Adipocyte (in vitro differentiated cells): Measurements from ENCODE around the gene AUTS2.

Experiments
- DNase-seq: peaks from one replicate; pipeline ENCODE4 v3.0.0-alpha.2; 2015; ENCODE audit warnings: low read depth
- H3K27me3 ChIP-seq: replicated peaks from 2 replicates; pipeline ENCODE4 v1.7.0; 2013; ENCODE audit warnings: mild to moderate bottlenecking, low read length, moderate library complexity; ENCODE audit not compliant: control insufficient read depth, insufficient read depth
- H3K36me3 ChIP-seq: 2 replicates; pipeline ENCODE4 v1.7.0; 2013; ENCODE audit warnings: low read length, mild to moderate bottlenecking, moderate library complexity; ENCODE audit not compliant: control insufficient read depth, insufficient read depth, severe bottlenecking
- H3K4me1 ChIP-seq: 2 replicates; pipeline ENCODE4 v1.7.0; 2013; ENCODE audit warnings: mild to moderate bottlenecking, low read length, moderate library complexity; ENCODE audit not compliant: control insufficient read depth, insufficient read depth
- H3K4me3 ChIP-seq: 2 replicates; pipeline ENCODE4 v1.7.0; 2013; ENCODE audit warnings: mild to moderate bottlenecking, low read length, moderate library complexity
- H3K9ac ChIP-seq: 2 replicates; pipeline ENCODE4 v1.7.0; 2013; ENCODE audit warnings: mild to moderate bottlenecking, low read length, moderate library complexity
- H3K9me3 ChIP-seq: 2 replicates; pipeline ENCODE4 v1.7.0; 2013; ENCODE audit warnings: mild to moderate bottlenecking, low read length, moderate library complexity; ENCODE audit not compliant: control insufficient read depth

AUTS2 gene

DNA sequence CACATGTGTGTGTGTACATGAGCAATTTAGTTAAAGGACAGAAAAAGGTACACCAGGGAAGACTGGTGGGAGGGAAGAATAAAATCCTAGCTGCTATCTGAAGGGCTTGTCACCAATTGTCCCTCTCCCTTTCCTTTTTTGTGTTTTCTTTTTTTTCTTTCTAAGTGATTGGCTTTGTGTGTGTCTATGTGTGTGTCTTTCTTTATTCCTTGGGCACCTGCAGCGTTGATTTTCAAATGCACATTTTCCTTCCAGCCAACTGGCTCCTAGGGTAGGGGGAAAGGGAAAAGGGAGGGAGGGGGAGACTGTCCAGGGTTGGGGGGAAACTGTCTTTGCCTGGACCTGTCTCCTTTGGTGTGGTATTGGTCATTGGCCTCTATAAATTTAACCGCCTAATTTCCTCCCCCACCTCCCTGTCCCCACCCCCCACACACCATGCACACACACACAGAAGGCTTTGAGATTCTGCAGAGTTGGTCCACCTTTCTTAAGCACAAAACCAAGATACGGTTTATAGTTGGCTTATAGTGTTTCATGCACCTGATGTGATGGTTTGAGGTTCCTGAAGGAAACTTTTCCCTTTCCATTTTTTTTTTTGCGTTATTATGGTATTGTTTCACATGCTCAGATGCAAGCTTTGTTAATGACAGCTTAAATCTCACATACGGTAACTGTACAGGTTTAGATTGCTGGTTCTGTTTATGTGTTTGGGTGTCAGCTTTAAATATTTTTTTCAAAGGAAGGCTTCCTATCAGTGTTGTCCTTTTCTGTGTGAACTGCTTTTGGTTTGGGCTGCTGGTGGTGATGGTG, 2.6 kb downstream of the AUTS2 start:
- no peak for DNase-seq
- H3K4me1 ChIP-seq, result peaks cover 34% of the 10 kb centered on the region
- H3K27me3 ChIP-seq, result no peaks in the 10 kb centered on the region
- no peaks in the 10 kb centered on the region for H3K36me3 ChIP-seq
- H3K9ac ChIP-seq, result peak overlapping the region; percentile 88
- no peaks in the 10 kb centered on the region for H3K9me3 ChIP-seq
- H3K4me3 ChIP-seq, result peak overlapping the region; percentile 94

- DNase-seq, result no peak
- no peaks in the 10 kb centered on the region for H3K27me3 ChIP-seq
- H3K4me1 ChIP-seq, result peaks cover 34% of the 10 kb centered on the region
- H3K36me3 ChIP-seq, result no peaks in the 10 kb centered on the region
- H3K9me3 ChIP-seq, result no peaks in the 10 kb centered on the region
- H3K9ac ChIP-seq, result no peak overlapping the region
- no peak overlapping the region for H3K4me3 ChIP-seq
These were observed 4.2 kb downstream of the AUTS2 start for GRCh38 chr7:69602522-69602921.

DNA sequence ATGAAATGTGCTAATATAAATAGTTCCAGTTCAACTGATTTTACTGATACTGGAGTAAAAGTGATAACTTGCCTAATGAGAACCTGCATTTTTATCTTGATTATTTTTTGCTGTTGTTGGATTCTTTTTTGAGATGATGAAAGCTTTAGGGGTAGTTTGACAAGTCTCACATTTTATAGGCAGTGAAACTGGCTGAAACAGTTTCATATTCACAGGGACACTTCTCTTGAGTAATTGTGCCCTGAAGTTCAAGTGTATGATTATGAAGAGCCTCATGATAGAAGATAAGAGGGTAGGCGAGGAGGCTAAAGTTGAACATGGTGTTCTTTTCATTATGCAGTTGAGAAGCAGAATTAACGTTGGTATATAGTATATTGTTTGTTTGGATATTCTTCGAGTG, 5.1 kb downstream of the AUTS2 start:
- DNase-seq, result no peak
- no peaks in the 10 kb centered on the region for H3K27me3 ChIP-seq
- no peaks in the 10 kb centered on the region for H3K9me3 ChIP-seq
- peaks cover 34% of the 10 kb centered on the region for H3K4me1 ChIP-seq
- peak overlapping the region; percentile 28 for H3K4me3 ChIP-seq
- H3K36me3 ChIP-seq, result no peaks in the 10 kb centered on the region
- no peak overlapping the region for H3K9ac ChIP-seq

GRCh38 chr7:69603937-69604494, 5.7 kb downstream of the AUTS2 start:
- no peaks in the 10 kb centered on the region for H3K9me3 ChIP-seq
- no peak overlapping the region for H3K9ac ChIP-seq
- no peak for DNase-seq
- H3K4me1 ChIP-seq, result peaks cover 34% of the 10 kb centered on the region
- no peak overlapping the region for H3K4me3 ChIP-seq
- no peaks in the 10 kb centered on the region for H3K27me3 ChIP-seq
- H3K36me3 ChIP-seq, result no peaks in the 10 kb centered on the region

DNA sequence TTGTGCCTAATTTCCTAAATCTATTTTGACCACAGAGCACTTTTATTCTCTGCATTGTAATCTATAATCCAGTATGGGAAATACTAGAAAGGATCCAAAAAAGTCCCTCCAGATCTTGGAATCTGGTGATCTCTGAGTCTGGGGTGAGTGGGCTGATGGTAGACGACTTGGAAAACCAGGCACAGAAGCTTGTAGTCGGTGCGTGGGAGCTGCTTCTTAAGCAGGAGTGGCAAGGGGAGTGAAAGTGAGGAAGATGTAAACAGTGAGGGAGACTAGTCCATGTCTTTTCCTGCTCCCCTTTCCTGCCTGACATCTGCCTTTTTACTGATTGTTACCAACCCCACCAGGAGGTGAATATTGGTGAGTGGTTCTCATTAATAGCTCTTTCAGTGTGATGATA, 6.8 kb downstream of the AUTS2 start:
- Histone ChIP-seq H3K27me3 (no peaks in the 10 kb centered on the region), H3K9me3 (no peaks in the 10 kb centered on the region), H3K4me1 (peaks cover 34% of the 10 kb centered on the region), H3K36me3 (no peaks in the 10 kb centered on the region), H3K4me3 (no peak overlapping the region), H3K9ac (no peak overlapping the region)
- no peak for DNase-seq

GRCh38 chr7:69605546-69605945, 7.3 kb downstream of the AUTS2 start:
- Histone ChIP-seq H3K36me3 (no peaks in the 10 kb centered on the region), H3K9me3 (no peaks in the 10 kb centered on the region), H3K9ac (no peak overlapping the region), H3K27me3 (no peaks in the 10 kb centered on the region), H3K4me1 (peaks cover 32% of the 10 kb centered on the region), H3K4me3 (no peak overlapping the region)
- no peak for DNase-seq

- no peak for DNase-seq
- peaks cover 15% of the 10 kb centered on the region for H3K4me1 ChIP-seq
- H3K36me3 ChIP-seq, result no peaks in the 10 kb centered on the region
- H3K4me3 ChIP-seq, result no peak overlapping the region
- no peaks in the 10 kb centered on the region for H3K27me3 ChIP-seq
- H3K9me3 ChIP-seq, result no peaks in the 10 kb centered on the region
- H3K9ac ChIP-seq, result no peak overlapping the region
These were observed 9.8 kb downstream of the AUTS2 start for GRCh38 chr7:69608049-69608448.

- Histone ChIP-seq H3K4me1 (peaks cover 7% of the 10 kb centered on the region), H3K9ac (no peak overlapping the region), H3K36me3 (no peaks in the 10 kb centered on the region), H3K27me3 (no peaks in the 10 kb centered on the region), H3K4me3 (no peak overlapping the region), H3K9me3 (no peaks in the 10 kb centered on the region)
- no peak for DNase-seq
These were observed 10.6 kb downstream of the AUTS2 start for GRCh38 chr7:69608878-69609277.

DNA sequence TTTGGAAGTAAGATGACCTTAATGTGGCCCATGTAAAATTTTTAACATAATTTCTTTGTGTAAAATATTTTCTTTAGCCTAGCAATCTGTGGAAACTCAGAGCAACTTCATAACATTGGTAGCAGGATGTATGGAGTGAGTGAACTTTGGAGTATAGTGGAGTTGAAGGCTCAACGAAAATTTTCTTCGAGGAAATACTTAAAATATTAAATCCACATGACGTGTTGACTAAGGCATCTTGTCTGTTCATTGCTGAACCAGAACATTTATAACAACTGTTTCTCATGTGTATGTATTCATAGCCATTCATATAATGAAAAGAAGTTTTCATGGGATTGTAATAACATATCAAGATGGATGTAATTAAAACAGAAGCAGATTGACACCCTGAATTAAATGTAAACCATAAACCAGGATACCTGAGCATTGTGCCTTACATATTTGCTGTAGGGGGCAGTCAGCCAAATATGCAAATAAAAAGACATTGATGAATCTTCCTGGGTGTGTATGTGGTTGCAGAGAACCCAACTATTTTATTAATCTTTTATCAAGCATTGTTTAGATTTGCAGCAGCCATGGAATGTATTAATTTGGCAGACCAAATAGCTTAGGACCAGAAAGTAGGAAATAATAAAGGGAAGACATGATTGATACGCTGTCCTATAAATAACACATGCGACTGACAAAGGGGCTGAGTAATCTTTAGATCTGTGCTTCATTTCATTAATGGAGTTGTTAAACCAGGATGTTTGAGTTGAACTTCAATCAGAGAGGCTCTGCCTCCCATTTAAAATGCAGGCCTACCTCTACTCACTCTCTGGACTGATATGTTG, 11.5 kb downstream of the AUTS2 start:
- Histone ChIP-seq H3K4me1 (peaks cover 4% of the 10 kb centered on the region), H3K27me3 (no peaks in the 10 kb centered on the region), H3K9ac (no peak overlapping the region), H3K36me3 (no peaks in the 10 kb centered on the region), H3K4me3 (no peak overlapping the region), H3K9me3 (no peaks in the 10 kb centered on the region)
- no peak for DNase-seq

- H3K4me3 ChIP-seq, result no peak overlapping the region
These were observed 12.3 kb downstream of the AUTS2 start for GRCh38 chr7:69610374-69611084.

GRCh38 chr7:69612981-69613380, 14.7 kb downstream of the AUTS2 start:
- Histone ChIP-seq H3K9ac (no peak overlapping the region), H3K27me3 (no peaks in the 10 kb centered on the region), H3K9me3 (no peaks in the 10 kb centered on the region), H3K4me1 (no peaks in the 10 kb centered on the region), H3K4me3 (no peak overlapping the region), H3K36me3 (no peaks in the 10 kb centered on the region)
- DNase-seq, result no peak

More at GRCh38 chr7:69610374-69611084, 12.3 kb downstream of the AUTS2 start:
- Histone ChIP-seq H3K36me3 (no peaks in the 10 kb centered on the region), H3K27me3 (no peaks in the 10 kb centered on the region), H3K9me3 (no peaks in the 10 kb centered on the region), H3K9ac (no peak overlapping the region), H3K4me1 (peaks cover 2% of the 10 kb centered on the region)
- no peak for DNase-seq
